ENCODE data around the gene AVL9.

Gene AVL9

DNA sequence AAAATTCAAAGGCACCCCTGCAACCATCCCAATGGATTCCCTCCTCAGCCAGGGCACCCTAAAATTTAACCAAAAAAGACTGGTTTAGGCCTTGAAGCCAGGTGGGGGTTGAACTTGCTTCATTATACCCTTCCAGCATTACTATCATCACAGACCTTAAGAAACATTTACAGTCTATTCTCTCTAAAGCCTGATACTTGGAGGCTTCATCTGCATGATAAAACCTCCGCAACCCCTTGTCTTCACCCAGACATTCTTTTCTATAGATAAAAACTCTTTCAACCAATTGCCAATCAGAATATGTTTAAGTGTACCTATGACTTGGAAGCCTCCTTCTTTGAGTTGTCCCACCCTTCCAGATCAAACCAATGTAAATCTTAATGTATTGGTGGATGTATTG lies 17.9 kb downstream of the AVL9 start:
- H3K36me3 ChIP-seq (ENCODE audit: control insufficient read depth in 1 of 2, insufficient read depth in 2 of 2, low read length in 2 of 2), result peaks cover 0 to 4% of the 10 kb centered on the region in 2 donors
- peaks cover 12 to 18% of the 10 kb centered on the region in 2 donors for H3K4me1 ChIP-seq (ENCODE audit: control insufficient read depth in 1 of 2, insufficient read depth in 2 of 2, low read length in 2 of 2)

DNA sequence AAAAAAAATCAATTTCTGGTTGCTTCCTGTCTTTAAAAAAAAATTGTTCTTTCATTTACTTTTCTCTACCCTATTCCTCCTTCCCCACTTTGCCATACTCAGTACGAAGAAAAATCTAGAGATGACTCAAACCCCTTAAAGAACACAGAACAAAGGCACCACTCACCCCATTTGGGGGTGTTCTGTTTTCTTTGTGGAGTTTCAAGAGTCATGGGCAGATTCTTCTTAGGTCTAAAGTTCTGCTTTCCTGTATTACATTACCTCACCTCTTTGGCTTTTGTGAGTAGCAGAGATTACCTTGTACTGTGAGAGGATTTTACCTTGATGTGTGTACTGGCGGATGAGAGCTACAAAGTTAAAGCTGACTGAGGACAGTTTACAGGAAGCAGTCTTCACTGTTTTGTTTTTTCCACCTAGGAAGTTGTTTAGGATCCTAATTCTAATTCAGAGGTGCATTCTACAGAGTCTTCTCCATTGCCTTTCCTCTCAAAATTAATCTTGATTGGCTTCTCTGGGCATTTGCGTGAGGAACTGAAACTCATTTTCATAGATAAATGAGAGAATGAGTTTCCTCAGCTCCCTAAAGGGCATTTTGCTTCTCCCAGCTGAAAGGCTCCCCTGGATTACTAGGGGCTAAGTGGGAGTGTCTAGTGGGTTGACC lies 20.7 kb downstream of the AVL9 start:
- Histone ChIP-seq H3K27me3 (ENCODE audit: control insufficient read depth in 1 of 2, insufficient read depth in 2 of 2, low read length in 2 of 2) (no peaks in the 10 kb centered on the region), H3K36me3 (ENCODE audit: control insufficient read depth in 1 of 2, insufficient read depth in 2 of 2, low read length in 2 of 2) (peaks cover 0 to 8% of the 10 kb centered on the region in 2 donors), H3K9me3 (ENCODE audit: control insufficient read depth in 1 of 2, low read length in 2 of 2) (peaks cover 12% of the 10 kb centered on the region in 2 donors), H3K4me3 (ENCODE audit: low read depth in 1 of 2, low read length in 2 of 2) (no peak overlapping the region), H3K9ac (ENCODE audit: low read depth in 1 of 2, low read length in 2 of 2) (no peak overlapping the region), H3K27ac (ENCODE audit: low read depth, low read length) (peak overlapping the region; percentile 11), H3K4me1 (ENCODE audit: control insufficient read depth in 1 of 2, insufficient read depth in 2 of 2, low read length in 2 of 2) (peaks cover 12 to 18% of the 10 kb centered on the region in 2 donors)

More for the DNA sequence above, 17.9 kb downstream of the AVL9 start:
- peaks cover 0 to 2% of the 10 kb centered on the region in 2 donors for H3K9me3 ChIP-seq (ENCODE audit: control insufficient read depth in 1 of 2, low read length in 2 of 2)
- no peak overlapping the region for H3K27ac ChIP-seq (ENCODE audit: low read depth, low read length)
- H3K9ac ChIP-seq (ENCODE audit: low read depth in 1 of 2, low read length in 2 of 2), result no peak overlapping the region
- H3K27me3 ChIP-seq (ENCODE audit: control insufficient read depth in 1 of 2, insufficient read depth in 2 of 2, low read length in 2 of 2), result no peaks in the 10 kb centered on the region
- H3K4me3 ChIP-seq (ENCODE audit: low read depth in 1 of 2, low read length in 2 of 2), result no peak overlapping the region

DNA sequence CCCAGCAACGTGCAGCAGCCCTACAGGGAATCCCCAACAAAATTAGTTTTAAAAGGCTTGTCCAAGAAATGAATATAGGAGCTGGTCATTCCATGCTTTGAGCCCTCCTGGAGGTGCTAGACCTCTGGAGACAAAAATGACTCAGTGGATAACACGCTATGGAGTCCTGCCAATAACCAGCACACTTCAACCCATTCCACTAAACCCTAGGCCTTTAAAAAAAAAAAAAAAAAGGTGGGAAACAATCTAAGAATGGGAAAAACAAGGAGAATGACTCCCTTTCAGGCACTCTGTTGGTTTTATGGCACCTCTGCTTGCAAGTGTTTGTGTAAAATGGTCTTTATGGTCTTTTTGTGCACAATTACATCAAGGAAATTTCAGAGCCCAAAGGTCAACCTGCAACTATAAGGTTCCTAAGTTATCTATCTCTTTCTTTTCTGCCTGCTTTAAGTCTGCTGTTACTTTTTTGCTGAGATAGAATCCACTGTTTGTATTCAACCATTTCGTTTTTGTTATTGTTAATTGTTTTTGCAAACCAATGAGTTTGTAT lies 21.3 kb downstream of the AVL9 start:
- Histone ChIP-seq H3K4me3 (ENCODE audit: low read depth in 1 of 2, low read length in 2 of 2) (no peak overlapping the region), H3K27ac (ENCODE audit: low read depth, low read length) (peak overlapping the region; percentile 11), H3K27me3 (ENCODE audit: control insufficient read depth in 1 of 2, insufficient read depth in 2 of 2, low read length in 2 of 2) (no peaks in the 10 kb centered on the region), H3K4me1 (ENCODE audit: control insufficient read depth in 1 of 2, insufficient read depth in 2 of 2, low read length in 2 of 2) (peaks cover 12 to 18% of the 10 kb centered on the region in 2 donors), H3K36me3 (ENCODE audit: control insufficient read depth in 1 of 2, insufficient read depth in 2 of 2, low read length in 2 of 2) (peaks cover 0 to 8% of the 10 kb centered on the region in 2 donors), H3K9ac (ENCODE audit: low read depth in 1 of 2, low read length in 2 of 2) (no peak overlapping the region), H3K9me3 (ENCODE audit: control insufficient read depth in 1 of 2, low read length in 2 of 2) (peaks cover 12% of the 10 kb centered on the region in 2 donors)

DNA sequence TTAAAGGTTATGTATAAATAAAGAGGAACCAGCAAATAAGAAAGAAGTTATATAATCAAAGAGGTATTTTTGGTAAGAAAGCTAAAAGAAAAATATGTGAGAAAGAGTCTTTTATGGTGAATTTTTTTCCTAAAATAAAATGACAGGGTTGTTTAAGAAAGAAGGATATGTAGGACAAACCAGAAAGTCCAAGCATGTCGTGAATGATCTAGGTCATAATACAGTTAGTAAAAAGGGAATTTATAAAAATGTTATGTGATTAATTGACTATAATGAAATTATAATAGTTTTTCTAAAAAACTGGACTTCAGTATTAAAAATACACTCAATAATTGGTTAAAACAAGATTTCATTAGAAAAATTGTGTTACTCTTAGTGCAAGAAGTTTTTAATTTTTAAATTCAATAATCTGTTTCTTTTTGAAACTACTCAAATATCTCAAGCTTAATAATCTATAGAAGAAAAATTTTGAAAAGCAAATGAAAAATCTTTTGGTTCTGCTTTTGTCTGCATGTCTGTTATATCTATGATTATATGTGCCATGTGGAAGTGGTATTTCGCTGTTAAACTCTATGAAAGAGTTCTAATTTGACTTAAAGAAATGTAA lies 23.3 kb downstream of the AVL9 start:
- Histone ChIP-seq H3K27ac (ENCODE audit: low read depth, low read length) (no peak overlapping the region), H3K9ac (ENCODE audit: low read depth in 1 of 2, low read length in 2 of 2) (no peak overlapping the region), H3K4me1 (ENCODE audit: control insufficient read depth in 1 of 2, insufficient read depth in 2 of 2, low read length in 2 of 2) (peaks cover 12 to 18% of the 10 kb centered on the region in 2 donors), H3K9me3 (ENCODE audit: control insufficient read depth in 1 of 2, low read length in 2 of 2) (peaks cover 12% of the 10 kb centered on the region in 2 donors), H3K4me3 (ENCODE audit: low read depth in 1 of 2, low read length in 2 of 2) (no peak overlapping the region), H3K36me3 (ENCODE audit: control insufficient read depth in 1 of 2, insufficient read depth in 2 of 2, low read length in 2 of 2) (peaks cover 0 to 8% of the 10 kb centered on the region in 2 donors), H3K27me3 (ENCODE audit: control insufficient read depth in 1 of 2, insufficient read depth in 2 of 2, low read length in 2 of 2) (no peaks in the 10 kb centered on the region)

DNA sequence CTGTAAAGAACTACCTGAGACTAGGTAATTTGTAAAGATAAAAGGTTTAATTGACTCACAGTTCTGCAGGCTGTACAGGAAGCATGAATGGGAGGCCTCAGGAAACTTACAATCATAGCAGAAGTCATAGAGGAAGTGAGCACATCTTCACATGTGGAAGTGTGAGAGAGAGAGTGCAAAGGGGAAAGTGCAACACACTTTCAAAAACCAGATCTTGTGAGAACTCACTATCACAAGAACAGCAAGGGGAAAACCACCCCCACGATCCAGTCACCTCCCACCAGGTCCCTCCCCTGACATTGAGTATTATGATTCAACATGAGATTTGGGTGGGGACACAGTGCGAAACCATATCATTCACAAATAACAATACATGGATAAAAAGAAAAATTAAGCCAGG lies 24.5 kb downstream of the AVL9 start:
- H3K4me3 ChIP-seq (ENCODE audit: low read depth in 1 of 2, low read length in 2 of 2), result no peak overlapping the region
- H3K36me3 ChIP-seq (ENCODE audit: control insufficient read depth in 1 of 2, insufficient read depth in 2 of 2, low read length in 2 of 2), result peaks cover 0 to 8% of the 10 kb centered on the region in 2 donors
- H3K4me1 ChIP-seq (ENCODE audit: control insufficient read depth in 1 of 2, insufficient read depth in 2 of 2, low read length in 2 of 2), result peaks cover 12 to 18% of the 10 kb centered on the region in 2 donors
- H3K27me3 ChIP-seq (ENCODE audit: control insufficient read depth in 1 of 2, insufficient read depth in 2 of 2, low read length in 2 of 2), result no peaks in the 10 kb centered on the region
- H3K27ac ChIP-seq (ENCODE audit: low read depth, low read length), result no peak overlapping the region
- H3K9me3 ChIP-seq (ENCODE audit: control insufficient read depth in 1 of 2, low read length in 2 of 2), result peaks cover 12% of the 10 kb centered on the region in 2 donors
- H3K9ac ChIP-seq (ENCODE audit: low read depth in 1 of 2, low read length in 2 of 2), result no peak overlapping the region

DNA sequence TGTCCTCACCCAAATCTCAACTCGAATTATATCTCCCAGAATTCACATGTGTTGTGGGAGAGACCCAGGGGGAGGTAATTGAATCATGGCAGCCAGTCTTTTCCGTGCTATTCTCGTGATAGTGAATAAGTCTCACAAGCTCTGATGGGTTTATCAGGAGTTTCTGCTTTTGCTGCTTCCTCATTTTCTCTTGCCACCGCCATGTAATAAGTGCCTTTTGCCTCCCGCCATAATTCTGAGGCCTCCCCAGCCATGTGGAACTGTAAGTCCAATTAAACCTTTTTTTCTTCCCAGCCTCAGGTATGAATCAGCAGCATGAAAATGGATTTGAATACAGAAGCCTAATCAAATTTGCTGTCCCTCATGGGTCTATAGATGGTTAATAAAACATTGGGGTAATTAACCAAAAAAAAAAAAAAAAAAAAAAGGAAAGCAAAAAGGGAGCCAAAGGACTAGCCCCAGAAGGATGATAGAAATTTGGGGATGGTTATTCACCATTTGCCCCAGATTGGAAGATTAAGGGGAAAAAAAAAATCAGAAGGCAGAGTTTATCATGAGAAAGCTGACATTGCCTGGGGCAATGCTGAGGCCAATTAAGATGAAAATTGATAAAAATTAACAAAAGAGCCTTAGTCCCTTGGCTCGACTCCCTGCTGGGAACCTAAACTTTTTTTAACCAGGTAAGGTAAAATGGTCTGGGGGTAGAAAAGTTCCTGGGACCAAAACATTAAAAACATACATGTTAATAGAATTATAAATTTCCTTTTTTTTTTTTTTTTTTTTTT lies 27.6 kb downstream of the AVL9 start:
- Histone ChIP-seq H3K9ac (ENCODE audit: low read depth in 1 of 2, low read length in 2 of 2) (no peak overlapping the region), H3K4me3 (ENCODE audit: low read depth in 1 of 2, low read length in 2 of 2) (no peak overlapping the region), H3K36me3 (ENCODE audit: control insufficient read depth in 1 of 2, insufficient read depth in 2 of 2, low read length in 2 of 2) (peaks cover 0 to 9% of the 10 kb centered on the region in 2 donors), H3K27me3 (ENCODE audit: control insufficient read depth in 1 of 2, insufficient read depth in 2 of 2, low read length in 2 of 2) (no peaks in the 10 kb centered on the region), H3K9me3 (ENCODE audit: control insufficient read depth in 1 of 2, low read length in 2 of 2) (peaks cover 11 to 12% of the 10 kb centered on the region in 2 donors), H3K4me1 (ENCODE audit: control insufficient read depth in 1 of 2, insufficient read depth in 2 of 2, low read length in 2 of 2) (peaks cover 0 to 6% of the 10 kb centered on the region in 2 donors), H3K27ac (ENCODE audit: low read depth, low read length) (no peak overlapping the region)

DNA sequence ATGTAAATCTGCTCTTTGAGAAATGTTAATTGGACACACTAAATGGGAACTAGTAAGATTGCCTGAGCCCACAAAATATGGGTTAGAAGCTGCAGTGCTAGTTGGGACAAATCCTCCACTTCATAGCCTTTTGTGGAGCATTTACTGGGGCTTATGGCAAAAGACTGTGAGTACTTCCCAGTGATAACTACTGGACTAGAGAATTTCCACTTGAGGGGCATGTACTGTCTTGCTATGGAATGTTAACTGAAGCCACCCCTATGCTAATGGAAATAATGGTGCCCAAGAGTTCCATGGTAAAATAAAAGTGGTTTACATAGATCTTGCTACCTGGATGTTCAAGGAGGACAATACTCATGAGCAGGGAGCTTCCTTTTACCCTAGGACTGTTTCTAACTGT lies 29.3 kb downstream of the AVL9 start:
- H3K4me1 ChIP-seq (ENCODE audit: control insufficient read depth in 1 of 2, insufficient read depth in 2 of 2, low read length in 2 of 2), result peaks cover 0 to 6% of the 10 kb centered on the region in 2 donors
- H3K27me3 ChIP-seq (ENCODE audit: control insufficient read depth in 1 of 2, insufficient read depth in 2 of 2, low read length in 2 of 2), result no peaks in the 10 kb centered on the region
- H3K9ac ChIP-seq (ENCODE audit: low read depth in 1 of 2, low read length in 2 of 2), result no peak overlapping the region
- H3K27ac ChIP-seq (ENCODE audit: low read depth, low read length), result no peak overlapping the region
- no peak overlapping the region for H3K4me3 ChIP-seq (ENCODE audit: low read depth in 1 of 2, low read length in 2 of 2)
- peaks cover 0 to 7% of the 10 kb centered on the region in 2 donors for H3K36me3 ChIP-seq (ENCODE audit: control insufficient read depth in 1 of 2, insufficient read depth in 2 of 2, low read length in 2 of 2)
- H3K9me3 ChIP-seq (ENCODE audit: control insufficient read depth in 1 of 2, low read length in 2 of 2), result peaks cover 9 to 11% of the 10 kb centered on the region in 2 donors

DNA sequence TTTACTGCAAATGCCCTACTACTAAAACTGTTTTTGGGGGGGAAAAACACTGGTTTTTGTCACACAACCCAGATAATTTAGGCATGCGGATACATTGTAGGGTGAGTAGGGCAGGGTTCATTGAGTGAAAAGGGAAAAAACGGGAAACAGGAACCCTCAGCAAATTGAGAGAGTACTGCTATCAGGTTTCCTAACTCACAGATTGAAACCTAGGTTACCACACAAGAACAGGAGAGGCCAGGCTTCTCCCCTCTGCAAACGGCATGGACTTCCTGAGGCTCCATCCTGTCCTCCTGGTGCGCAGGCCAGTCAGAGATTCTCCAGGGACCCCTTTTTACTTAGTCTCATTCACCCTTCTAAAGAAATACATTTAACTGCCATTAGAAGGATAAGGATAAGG lies 30.6 kb downstream of the AVL9 start:
- Histone ChIP-seq H3K36me3 (ENCODE audit: control insufficient read depth in 1 of 2, insufficient read depth in 2 of 2, low read length in 2 of 2) (peaks cover 0 to 3% of the 10 kb centered on the region in 2 donors), H3K4me1 (ENCODE audit: control insufficient read depth in 1 of 2, insufficient read depth in 2 of 2, low read length in 2 of 2) (peaks cover 0 to 6% of the 10 kb centered on the region in 2 donors), H3K9ac (ENCODE audit: low read depth in 1 of 2, low read length in 2 of 2) (no peak overlapping the region), H3K27me3 (ENCODE audit: control insufficient read depth in 1 of 2, insufficient read depth in 2 of 2, low read length in 2 of 2) (no peaks in the 10 kb centered on the region), H3K9me3 (ENCODE audit: control insufficient read depth in 1 of 2, low read length in 2 of 2) (no peaks in the 10 kb centered on the region), H3K27ac (ENCODE audit: low read depth, low read length) (no peak overlapping the region), H3K4me3 (ENCODE audit: low read depth in 1 of 2, low read length in 2 of 2) (no peak overlapping the region)

DNA sequence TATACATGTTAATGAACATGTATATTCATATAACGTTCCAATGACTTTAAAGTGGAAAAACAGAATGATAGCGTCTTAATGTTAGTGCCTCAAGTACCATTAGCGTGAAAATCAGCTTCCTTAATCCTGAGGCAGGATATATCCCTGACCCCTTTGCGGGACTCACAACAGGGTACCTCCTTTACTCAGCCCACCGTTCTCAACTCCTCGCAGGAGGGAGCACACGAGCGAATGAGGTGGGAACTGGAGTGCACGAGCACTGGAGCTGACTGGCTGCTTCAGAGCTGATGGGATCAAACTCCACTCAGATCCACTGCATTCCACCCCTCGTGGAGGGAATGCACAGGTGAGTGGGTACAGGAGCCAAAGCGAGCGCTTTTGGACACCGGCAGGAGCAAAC lies 36.1 kb downstream of the AVL9 start:
- Histone ChIP-seq H3K27me3 (ENCODE audit: control insufficient read depth in 1 of 2, insufficient read depth in 2 of 2, low read length in 2 of 2) (no peaks in the 10 kb centered on the region), H3K36me3 (ENCODE audit: control insufficient read depth in 1 of 2, insufficient read depth in 2 of 2, low read length in 2 of 2) (peaks cover 0 to 7% of the 10 kb centered on the region in 2 donors), H3K27ac (ENCODE audit: low read depth, low read length) (no peak overlapping the region), H3K4me1 (ENCODE audit: control insufficient read depth in 1 of 2, insufficient read depth in 2 of 2, low read length in 2 of 2) (peaks cover 0 to 5% of the 10 kb centered on the region in 2 donors), H3K4me3 (ENCODE audit: low read depth in 1 of 2, low read length in 2 of 2) (no peak overlapping the region), H3K9me3 (ENCODE audit: control insufficient read depth in 1 of 2, low read length in 2 of 2) (no peaks in the 10 kb centered on the region), H3K9ac (ENCODE audit: low read depth in 1 of 2, low read length in 2 of 2) (no peak overlapping the region)

DNA sequence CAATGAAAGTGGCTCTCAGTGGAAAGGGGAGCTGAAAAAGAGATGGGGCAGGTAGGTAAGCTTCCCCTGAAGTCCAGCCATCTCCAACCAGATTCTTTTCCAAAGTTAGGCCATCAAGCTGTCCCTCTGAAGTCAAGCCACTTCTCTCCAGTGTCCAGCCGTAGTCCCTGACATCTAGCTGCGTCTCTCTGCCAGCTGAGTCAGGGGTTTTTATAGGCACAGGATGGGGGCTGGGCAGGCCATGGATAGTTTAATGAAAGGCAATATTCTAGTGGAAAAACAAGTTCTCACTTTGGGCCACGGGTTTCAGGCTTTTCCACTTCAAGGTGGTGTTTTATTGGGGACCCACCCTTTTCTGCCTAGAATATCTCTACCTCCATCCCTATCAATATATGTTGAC lies 36.8 kb downstream of the AVL9 start:
- no peaks in the 10 kb centered on the region for H3K4me1 ChIP-seq (ENCODE audit: control insufficient read depth in 1 of 2, insufficient read depth in 2 of 2, low read length in 2 of 2)
- no peaks in the 10 kb centered on the region for H3K27me3 ChIP-seq (ENCODE audit: control insufficient read depth in 1 of 2, insufficient read depth in 2 of 2, low read length in 2 of 2)
- H3K9me3 ChIP-seq (ENCODE audit: control insufficient read depth in 1 of 2, low read length in 2 of 2), result no peaks in the 10 kb centered on the region
- no peak overlapping the region for H3K4me3 ChIP-seq (ENCODE audit: low read depth in 1 of 2, low read length in 2 of 2)
- peaks cover 0 to 7% of the 10 kb centered on the region in 2 donors for H3K36me3 ChIP-seq (ENCODE audit: control insufficient read depth in 1 of 2, insufficient read depth in 2 of 2, low read length in 2 of 2)
- H3K27ac ChIP-seq (ENCODE audit: low read depth, low read length), result no peak overlapping the region
- no peak overlapping the region for H3K9ac ChIP-seq (ENCODE audit: low read depth in 1 of 2, low read length in 2 of 2)

Measured in duodenal mucosa (tissue), 2 donors.